K562 (cell line): ENCODE measurements around the gene ACAP3. TPM values are rescaled to one million over a fixed set of nuclear protein-coding genes. Genes with fewer than 3 reads are reported as not detected.

Experiments used
- ATAC-seq: fragments of 200-7000 bp; cut with Tn5 transposase; 3 replicates; pipeline ENCODE4 v1.9.1; 2020; ENCODE audit warnings: moderate library complexity
- BruUV-seq: library from RNA; stranded (reverse); fragments of 400-500 nt; replicated peaks from 2 replicates; lab custom pipeline; 2021; lab: Mats Ljungman, UMichigan
- CTCF ChIA-PET: fragments of 300-600 bp; formaldehyde crosslinking; extraction: SDS; loops from one replicate; lab custom pipeline; 2021; ENCODE audit warnings: low intra/inter-chr PET ratio; lab: Yijun Ruan, JAX
- POLR2A ChIA-PET: fragments of 300-600, 350-650 bp; sonication (Branson Sonifier 250); formaldehyde crosslinking; extraction: SDS; loops from one replicate; lab custom pipeline; 2021; ENCODE audit warnings: antibody characterized with exemption, inconsistent platforms; lab: Yijun Ruan, JAX
- DNase-seq, 4 experiments: peaks; one replicate each; pipeline versions ENCODE4 v3.0.0 to v3.0.0-alpha.2; 2011 to 2018; ENCODE audit warnings: low spot score in 3 of 4, mixed read lengths in 3 of 4; ENCODE audit errors: extremely low read depth in 1 of 4
- FAIRE-seq: peaks from 2 replicates; lab custom pipeline; 2011; peaks lifted over from hg19 to GRCh38; lab: Jason Lieb, UNC
- H2AFZ ChIP-seq: 2 replicates; pipeline ENCODE4 v1.6.0; 2011; ENCODE audit warnings: low read depth, low read length, control low read depth, inconsistent platforms
- H3K27ac ChIP-seq: fragments of 200-600 bp; 3 replicates; pipeline ENCODE4 v1.8.0; 2011; ENCODE audit warnings: low read depth, mild to moderate bottlenecking, control low read depth, inconsistent platforms, low read length, moderate library complexity, mixed read lengths; ENCODE audit errors: extremely low read depth
- H3K27me3 ChIP-seq, 2 experiments: fragments of 300-600 bp in 1 of 2; 2 replicates in 1 of 2; 3 replicates in 1 of 2; pipeline versions ENCODE4 v1.6.0 to v1.8.0; 2011; ENCODE audit warnings: inconsistent platforms in 2 of 2, low read length in 2 of 2, mild to moderate bottlenecking in 1 of 2, mixed read lengths in 1 of 2, moderate library complexity in 1 of 2; ENCODE audit not compliant: control insufficient read depth in 2 of 2, insufficient read depth in 2 of 2
- H3K36me3 ChIP-seq: fragments of 300-600 bp; 3 replicates; pipeline ENCODE4 v1.8.0; 2011; ENCODE audit warnings: mild to moderate bottlenecking, low read length, inconsistent platforms; ENCODE audit not compliant: control insufficient read depth, insufficient read depth
- H3K4me1 ChIP-seq, 2 experiments: fragments of 200-600 bp in 1 of 2; replicated peaks in 1 of 2; 2 replicates in 1 of 2; 3 replicates in 1 of 2; pipeline versions ENCODE4 v1.5.1 to v1.8.0; 2011; ENCODE audit warnings: inconsistent platforms in 2 of 2, low read length in 2 of 2, mild to moderate bottlenecking in 1 of 2, mixed read lengths in 1 of 2, moderate library complexity in 1 of 2; ENCODE audit not compliant: control insufficient read depth in 2 of 2, insufficient read depth in 2 of 2
- H3K4me2 ChIP-seq: 2 replicates; pipeline ENCODE4 v1.6.1; 2011; ENCODE audit warnings: low read length, control low read depth, inconsistent platforms, mixed read lengths; ENCODE audit not compliant: insufficient read depth
- H3K4me3 ChIP-seq: fragments of 200-600 bp; sonication (generic), shearing (Covaris generic); 2 replicates; pipeline ENCODE4 v1.5.1; 2016; ENCODE audit warnings: control low read depth, inconsistent platforms
- H3K79me2 ChIP-seq: fragments of 200-600 bp; 3 replicates; pipeline ENCODE4 v1.8.0; 2011; ENCODE audit warnings: low read length, inconsistent platforms; ENCODE audit not compliant: control insufficient read depth, insufficient read depth
- H3K9ac ChIP-seq, 2 experiments: 2 replicates each; pipeline versions ENCODE4 v1.6.0 to v1.6.1; 2011; ENCODE audit warnings: low read depth in 2 of 2, low read length in 2 of 2, control low read depth in 1 of 2, inconsistent platforms in 1 of 2, mild to moderate bottlenecking in 1 of 2, mixed read lengths in 1 of 2; ENCODE audit not compliant: insufficient read depth in 1 of 2
- H3K9me1 ChIP-seq: one replicate; pipeline ENCODE4 v1.6.0; 2011; ENCODE audit warnings: inconsistent platforms, mild to moderate bottlenecking, low read length, moderate library complexity; ENCODE audit not compliant: control insufficient read depth, insufficient read depth
- H3K9me3 ChIP-seq: replicated peaks from 2 replicates; pipeline ENCODE4 v1.5.1; 2011; ENCODE audit warnings: low read depth, low read length, inconsistent platforms; ENCODE audit not compliant: control insufficient read depth, insufficient read depth
- H4K20me1 ChIP-seq: replicated peaks from 2 replicates; pipeline ENCODE4 v1.6.1; 2011; ENCODE audit warnings: low read length, inconsistent platforms, mixed read lengths; ENCODE audit not compliant: control insufficient read depth, insufficient read depth
- ARHGAP35 ChIP-seq: fragments of 450-650 bp; IDR thresholded peaks from 2 replicates; pipeline ENCODE4 v1.6.1; 2018; ENCODE audit not compliant: partially characterized antibody
- BHLHE40 ChIP-seq: IDR thresholded peaks from 2 replicates; pipeline ENCODE4 v1.6.1; 2011; ENCODE audit warnings: low read length, improper control_type of control experiment
- CHD1 ChIP-seq: fragments of 200-600 bp; sonication (generic); IDR thresholded peaks from one replicate; pipeline ENCODE4 v1.6.1; 2012; ENCODE audit warnings: mild to moderate bottlenecking, moderate library complexity, low read length, inconsistent platforms
- KDM5B ChIP-seq: fragments of 200-600 bp; sonication (generic); IDR thresholded peaks from 2 replicates; pipeline ENCODE4 v1.6.1; 2012; ENCODE audit warnings: low read depth, mild to moderate bottlenecking, moderate library complexity, low read length, control low read depth, inconsistent platforms; ENCODE audit not compliant: insufficient replicate concordance
- PHTF2 ChIP-seq: fragments of 250-450 bp; sonication (Bioruptor Pico); IDR thresholded peaks from 2 replicates; pipeline ENCODE4 v1.5.0; 2021; ENCODE audit warnings: mild to moderate bottlenecking
- ZBTB40 ChIP-seq, 2 experiments: fragments of 450-650 bp in 1 of 2; sonication (generic) in 1 of 2; formaldehyde crosslinking in 1 of 2; IDR thresholded peaks; 2 replicates each; pipeline versions ENCODE4 v1.7.1 to v1.9.0; 2016 to 2022; ENCODE audit warnings: inconsistent platforms in 1 of 2, mild to moderate bottlenecking in 1 of 2, missing genetic modification reagents in 1 of 2
- WGBS: fragments of 100-300 bp; shearing (Covaris generic); methylation state at CpG from one replicate; pipeline ENCODE4 v1.1.6; 2016; ENCODE audit warnings: low coverage, mixed read lengths; ENCODE audit not compliant: insufficient coverage; ENCODE audit errors: missing lambda C conversion rate; 5-methylcytosine and 5-hydroxymethylcytosine counted together
- in situ Hi-C: fragments of 300-500 bp; cut with MboI; formaldehyde crosslinking; loops from 4 replicates; pipeline ENCODE4 v1.15.0; 2018; ENCODE audit warnings: inconsistent platforms, mixed read lengths
- intact Hi-C: fragments of 100-400 bp; cut with micrococcal nuclease; formaldehyde crosslinking; loops from 2 replicates; pipeline ENCODE4 v1.14.2; 2022
- polyA plus RNA-seq, 8 experiments: library from polyadenylated mRNA; depleted of rRNA in 4 of 8; stranded (reverse) in 5 of 8; unstranded in 3 of 8; fragments of >200 nt; fragmentation: Nextera tagmentation in 2 of 8; fragmentation: Illumina TruSeq in 1 of 8; extraction: Ambion mirVana in 2 of 8; extraction: Trizol in 1 of 8; gene quantifications; 2 replicates each; pipeline versions ENCODE4 v1.2.1 to v1.2.3, GENCODE V29; 2011 to 2014; ENCODE audit warnings: inconsistent platforms in 1 of 8, missing spikeins in 1 of 8
- total RNA-seq, 7 experiments: library from RNA; depleted of rRNA in 6 of 7; stranded (reverse); fragments of >200 nt in 6 of 7; fragmentation: Illumina TruSeq in 2 of 7; extraction: Trizol in 2 of 7; gene quantifications; 2 replicates each; pipeline versions ENCODE4 v1.2.1 to v1.2.3, GENCODE V29; 2011 to 2021; ENCODE audit warnings: low replicate concordance in 1 of 7
- TF ChIP-seq, protein P1 (sequence below): sonication (generic); formaldehyde crosslinking; IDR thresholded peaks from 2 replicates; pipeline ENCODE4 v1.8.0; 2022; ENCODE audit warnings: missing genetic modification reagents, mild to moderate bottlenecking, moderate library complexity, borderline replicate concordance

Gene ACAP3
- total and polyA plus RNA-seq, 9 of the 15 experiments (the other 6 are each of a cell fraction or from before 2014, with no cell fraction given): 0.01 to 49.0 (median 12.0) TPM

- POLR2A ChIA-PET: interaction anchor here (0.7 to 4.8 kb wide), 11 partner anchors 11 to 61 kb away, joined by 3 to 22 read pairs (median 4); partner anchors contain the start of genes AURKAIP1 and MRPL20
- H3K4me1 ChIP-seq: peaks cover 14 to 82% of the 10 kb centered on the region in 2 experiments; a peak in 3 of 5 replicates
- peaks cover 56% of the 10 kb centered on the region for H3K79me2 ChIP-seq
- intact Hi-C loops: no loop called here
- peaks cover 19% of the 10 kb centered on the region; the same call in 1 of the 3 replicates for H3K36me3 ChIP-seq
- no peak for FAIRE-seq
- DNase-seq: peak; percentile 56 to 63 (median 58)
- under 1% methylated on average over 57 of the region's 109 CpGs for WGBS
- peak overlapping the region; percentile 95 for H3K27ac ChIP-seq
- H3K4me3 ChIP-seq: peak overlapping the region; percentile 98
- in situ Hi-C loops: no loop called here
- H2AFZ ChIP-seq: peak overlapping the region; percentile 75; the same call in 1 of the 2 replicates
- no TSS peak for BruUV-seq
- peak overlapping the region; percentile 82 to 98 for H3K9ac ChIP-seq
- peaks cover 39% of the 10 kb centered on the region for H4K20me1 ChIP-seq
- H3K4me2 ChIP-seq: peak overlapping the region; percentile 91
- CTCF ChIA-PET: interaction anchor here (0.6 to 1.4 kb wide), 3 partner anchors 26 to 201 kb away, joined by 3 to 5 read pairs (median 3); partner anchors contain the start of gene AURKAIP1
- H3K27me3 ChIP-seq: no peaks in the 10 kb centered on the region
- ATAC-seq: peak; percentile 10
- H3K9me3 ChIP-seq: no peaks in the 10 kb centered on the region
- H3K9me1 ChIP-seq: peaks cover 8% of the 10 kb centered on the region
- TF ChIP-seq BHLHE40 (peak; percentile 64; the same call in 1 of the 2 replicates), ARHGAP35 (no peak), KDM5B (peak; percentile 11), ZBTB40 (IDR thresholded peaks at IDR 0.05) (0 out of 2 replicates have a peak, but pooled peaks have one; percentile 42), ZBTB40 (CRISPR knock-in tag; IDR thresholded peaks at IDR 0.05) (no peak), CHD1 (peak; percentile 84), PHTF2 (CRISPR knock-in tag) (no peak)
- TF ChIP-seq, protein P1, sequence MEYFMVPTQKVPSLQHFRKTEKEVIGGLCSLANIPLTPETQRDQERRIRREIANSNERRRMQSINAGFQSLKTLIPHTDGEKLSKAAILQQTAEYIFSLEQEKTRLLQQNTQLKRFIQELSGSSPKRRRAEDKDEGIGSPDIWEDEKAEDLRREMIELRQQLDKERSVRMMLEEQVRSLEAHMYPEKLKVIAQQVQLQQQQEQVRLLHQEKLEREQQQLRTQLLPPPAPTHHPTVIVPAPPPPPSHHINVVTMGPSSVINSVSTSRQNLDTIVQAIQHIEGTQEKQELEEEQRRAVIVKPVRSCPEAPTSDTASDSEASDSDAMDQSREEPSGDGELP: no peak
Observed at GRCh38 chr1:1348420-1349255, 40.9 kb upstream of the ACAP3 start.
